GM12878 (cell line): ENCODE results near the gene LGALS3. TPM values are rescaled to one million over a fixed set of nuclear protein-coding genes. Genes with fewer than 3 reads are reported as not detected.

Source experiments
- ATAC-seq: fragments of 200-7000 bp; cut with Tn5 transposase; 3 replicates; pipeline ENCODE4 v1.9.1; 2020; ENCODE audit warnings: mild to moderate bottlenecking, moderate library complexity
- BruUV-seq: library from RNA; stranded (reverse); fragments of 400-500 nt; replicated peaks from 2 replicates; lab custom pipeline; 2021; lab: Mats Ljungman, UMichigan
- CTCF ChIA-PET: fragments of 300-600 bp; sonication (Branson Sonifier 250); formaldehyde crosslinking; extraction: SDS; loops from one replicate; lab custom pipeline; 2021; ENCODE audit warnings: inconsistent platforms; lab: Yijun Ruan, JAX
- POLR2A ChIA-PET: fragments of 350-600 bp; formaldehyde crosslinking; extraction: SDS; loops from one replicate; lab custom pipeline; 2021; ENCODE audit warnings: inconsistent platforms; lab: Charles Lee
- RAD21 ChIA-PET: fragments of 300-600 bp; sonication (Branson Sonifier 250); formaldehyde crosslinking; loops from one replicate; lab custom pipeline; 2023; ENCODE audit warnings: antibody characterized with exemption; ENCODE audit not compliant: unreplicated experiment; lab: Charles Lee
- SMC1A ChIA-PET: fragments of 300-600 bp; sonication (Branson Sonifier 250); formaldehyde crosslinking; loops from one replicate; lab custom pipeline; 2023; ENCODE audit not compliant: unreplicated experiment, uncharacterized antibody; lab: Charles Lee
- DNase-seq: peaks from one replicate; pipeline ENCODE4 v3.0.0-alpha.2; 2011; ENCODE audit warnings: low read depth, low spot score
- FAIRE-seq: peaks from 3 replicates; lab custom pipeline; 2011; peaks lifted over from hg19 to GRCh38; lab: Jason Lieb, UNC
- H2AFZ ChIP-seq: 2 replicates; pipeline ENCODE4 v1.6.0; 2011; ENCODE audit warnings: low read depth, low read length, control low read depth; ENCODE audit not compliant: control insufficient read depth
- H3K27ac ChIP-seq: 2 replicates; pipeline ENCODE4 v1.5.1; 2011; ENCODE audit warnings: control low read depth; ENCODE audit not compliant: control insufficient read depth, insufficient read depth
- H3K27me3 ChIP-seq, 2 experiments: replicated peaks in 1 of 2; 2 replicates each; pipeline versions ENCODE4 v1.6.0 to v1.6.1; 2011; ENCODE audit warnings: low read length in 1 of 2; ENCODE audit not compliant: control insufficient read depth in 2 of 2, insufficient read depth in 2 of 2
- H3K36me3 ChIP-seq, 2 experiments: 2 replicates each; pipeline ENCODE4 v1.5.1; 2011; ENCODE audit warnings: low read length in 1 of 2; ENCODE audit not compliant: control insufficient read depth in 2 of 2, insufficient read depth in 2 of 2
- H3K4me1 ChIP-seq: 2 replicates; pipeline ENCODE4 v1.6.1; 2011; ENCODE audit warnings: mild to moderate bottlenecking, low read length, moderate library complexity, mixed read lengths; ENCODE audit not compliant: control insufficient read depth, insufficient read depth
- H3K4me2 ChIP-seq: 2 replicates; pipeline ENCODE4 v1.6.0; 2011; ENCODE audit warnings: control low read depth; ENCODE audit not compliant: control insufficient read depth, insufficient read depth
- H3K4me3 ChIP-seq: fragments of 200-600 bp; sonication (generic); 2 replicates; pipeline ENCODE4 v1.5.1; 2016
- H3K79me2 ChIP-seq: 2 replicates; pipeline ENCODE4 v1.6.0; 2011; ENCODE audit warnings: low read length; ENCODE audit not compliant: control insufficient read depth, insufficient read depth
- H3K9ac ChIP-seq: 2 replicates; pipeline ENCODE4 v1.8.0; 2011; ENCODE audit warnings: low read length, control low read depth, mixed read lengths; ENCODE audit not compliant: control insufficient read depth, insufficient read depth
- H3K9me3 ChIP-seq: replicated peaks from 3 replicates; pipeline ENCODE4 v1.5.1; 2011; ENCODE audit warnings: mild to moderate bottlenecking, low read length; ENCODE audit not compliant: control insufficient read depth, insufficient read depth
- H4K20me1 ChIP-seq: 2 replicates; pipeline ENCODE4 v1.6.0; 2011; ENCODE audit not compliant: control insufficient read depth, insufficient read depth
- BMI1 ChIP-seq: fragments of 450-650 bp; IDR thresholded peaks from 2 replicates; pipeline ENCODE4 v1.6.1; 2016; ENCODE audit warnings: mild to moderate bottlenecking, moderate library complexity, borderline replicate concordance
- CREB1 ChIP-seq: IDR thresholded peaks from 2 replicates; pipeline ENCODE4 v1.6.1; 2012; ENCODE audit warnings: low read depth, mild to moderate bottlenecking, inconsistent platforms
- FOXM1 ChIP-seq: IDR thresholded peaks from 2 replicates; pipeline ENCODE4 v1.6.1; 2012; ENCODE audit warnings: low read depth, mild to moderate bottlenecking, inconsistent platforms, low read length, moderate library complexity
- IKZF1 ChIP-seq: fragments of 450-650 bp; conservative IDR thresholded peaks from 2 replicates; pipeline ENCODE4 v1.6.1; 2017; ENCODE audit warnings: antibody characterized with exemption, mild to moderate bottlenecking
- IKZF2 ChIP-seq, 2 experiments: fragments of 450-650 bp; IDR thresholded peaks; 2 replicates each; pipeline ENCODE4 v1.6.1; 2017; ENCODE audit warnings: mild to moderate bottlenecking in 2 of 2, moderate library complexity in 2 of 2
- IRF4 ChIP-seq: IDR thresholded peaks from 2 replicates; pipeline ENCODE4 v1.6.1; 2011; ENCODE audit warnings: low read depth, low read length
- MEF2A ChIP-seq: IDR thresholded peaks from 2 replicates; pipeline ENCODE4 v1.6.1; 2011; ENCODE audit warnings: low read depth, mild to moderate bottlenecking, low read length, moderate library complexity; ENCODE audit not compliant: insufficient read depth
- MEF2B ChIP-seq: fragments of 450-650 bp; IDR thresholded peaks from 2 replicates; pipeline ENCODE4 v1.6.1; 2018; ENCODE audit warnings: mild to moderate bottlenecking, moderate library complexity; ENCODE audit not compliant: partially characterized antibody, poor library complexity, severe bottlenecking
- MTA2 ChIP-seq: fragments of 450-650 bp; IDR thresholded peaks from 2 replicates; pipeline ENCODE4 v1.6.1; 2016; ENCODE audit warnings: low read depth, mild to moderate bottlenecking, moderate library complexity
- NFIC ChIP-seq: IDR thresholded peaks from 2 replicates; pipeline ENCODE4 v1.6.1; 2012; ENCODE audit warnings: low read depth, mild to moderate bottlenecking, inconsistent platforms, low read length, moderate library complexity
- NR2F1 ChIP-seq: fragments of 450-650 bp; conservative IDR thresholded peaks from 2 replicates; pipeline ENCODE4 v1.6.1; 2017; ENCODE audit warnings: mild to moderate bottlenecking
- RUNX3 ChIP-seq: IDR thresholded peaks from 2 replicates; pipeline ENCODE4 v1.6.1; 2012; ENCODE audit warnings: low read length, inconsistent platforms
- SIN3A ChIP-seq: IDR thresholded peaks from 2 replicates; pipeline ENCODE4 v1.6.1; 2012; ENCODE audit warnings: low read depth, low read length, improper control_type of control experiment
- TCF12 ChIP-seq: IDR thresholded peaks from 2 replicates; pipeline ENCODE4 v1.6.1; 2011; ENCODE audit warnings: low read depth, mild to moderate bottlenecking, low read length
- ZZZ3 ChIP-seq: IDR thresholded peaks from 2 replicates; pipeline ENCODE4 v1.6.1; 2011; ENCODE audit warnings: low read depth; ENCODE audit not compliant: control insufficient read depth, insufficient read length
- WGBS: methylation state at CpG from one replicate; pipeline ENCODE4 v1.1.6; 2016; ENCODE audit warnings: low lambda C conversion rate; ENCODE audit not compliant: insufficient replicate concordance, insufficient coverage; ENCODE audit errors: missing lambda C conversion rate; 5-methylcytosine and 5-hydroxymethylcytosine counted together
- in situ Hi-C: fragments of 300-500 bp; cut with MboI; formaldehyde crosslinking; loops from 9 replicates; pipeline ENCODE4 v1.14.3; 2018; ENCODE audit warnings: mixed read lengths
- intact Hi-C: fragments of 100-400 bp; cut with micrococcal nuclease; formaldehyde crosslinking; loops from one replicate; pipeline ENCODE4 v1.14.2; 2022; ENCODE audit not compliant: unreplicated experiment
- polyA plus RNA-seq, 11 experiments: library from polyadenylated mRNA; depleted of rRNA in 4 of 11; unstranded in 6 of 11; stranded (reverse) in 5 of 11; fragments of >200 nt; fragmentation: Nextera tagmentation in 4 of 11; fragmentation: Illumina TruSeq in 1 of 11; extraction: Ambion mirVana in 4 of 11; extraction: Trizol in 1 of 11; gene quantifications; 1 replicate in 1 of 11; 2 replicates in 10 of 11; pipeline versions ENCODE4 v1.2.1 to v1.2.3, GENCODE V29; 2011 to 2016; ENCODE audit warnings: inconsistent platforms in 2 of 11, missing spikeins in 2 of 11, low read depth in 1 of 11
- total RNA-seq, 4 experiments: library from RNA; depleted of rRNA in 3 of 4; stranded (reverse); fragments of >200 nt in 3 of 4; fragmentation: Illumina TruSeq in 1 of 4; extraction: Trizol in 1 of 4; gene quantifications; 2 replicates each; pipeline versions ENCODE4 v1.2.1 to v1.2.3, GENCODE V29; 2013 to 2021
- TF ChIP-seq, protein P1 (sequence below): IDR thresholded peaks from 2 replicates; pipeline ENCODE4 v1.6.1; 2011; ENCODE audit warnings: borderline replicate concordance, low read depth, mild to moderate bottlenecking, moderate library complexity, low read length; ENCODE audit not compliant: insufficient read depth, poor library complexity, severe bottlenecking
- TF ChIP-seq, protein P2 (sequence below): fragments of 450-650 bp; IDR thresholded peaks from 2 replicates; pipeline ENCODE4 v1.6.1; 2014; ENCODE audit warnings: mild to moderate bottlenecking
- TF ChIP-seq, protein P3 (sequence below): IDR thresholded peaks from 2 replicates; pipeline ENCODE4 v1.6.1; 2012; ENCODE audit warnings: low read length, inconsistent platforms
- TF ChIP-seq, protein P4 (sequence below): fragments of 450-650 bp; IDR thresholded peaks from 2 replicates; pipeline ENCODE4 v1.6.1; 2017; ENCODE audit warnings: mild to moderate bottlenecking, low read depth, inconsistent platforms; ENCODE audit not compliant: poor library complexity, severe bottlenecking

Gene LGALS3
- total and polyA plus RNA-seq, 10 of the 15 experiments (the other 5 are each of a cell fraction or from before 2014, with no cell fraction given) = 1.5 to 34.2 (median 18.4) TPM

DNA sequence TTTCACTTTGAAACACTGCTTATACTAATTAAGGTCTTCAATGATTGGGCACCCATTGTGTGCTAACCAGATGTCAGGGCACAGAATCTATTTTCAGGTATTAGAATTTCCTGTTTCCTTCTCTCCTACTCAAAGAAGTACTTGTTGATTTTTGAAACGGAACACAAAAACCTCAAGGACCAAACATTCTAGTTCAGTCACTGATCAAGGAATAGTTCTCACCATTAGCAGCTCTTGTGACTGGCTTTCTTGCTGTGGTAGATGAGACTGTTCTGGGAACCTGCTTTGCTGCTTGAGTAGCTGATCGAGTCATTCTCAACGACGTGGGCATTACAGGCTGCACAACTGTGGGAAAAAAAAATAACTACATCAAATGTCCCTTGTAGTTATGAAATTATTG lies 51.4 kb downstream of the LGALS3 start:
- Histone ChIP-seq H3K4me3 (no peak overlapping the region), H3K36me3 (peaks cover 0 to 17% of the 10 kb centered on the region in 2 experiments; a peak in 2 of 4 replicates), H2AFZ (peak overlapping the region; percentile 52), H3K27ac (peak overlapping the region; percentile 67), H3K4me1 (peaks cover 16% of the 10 kb centered on the region), H4K20me1 (no peaks in the 10 kb centered on the region), H3K4me2 (peak overlapping the region; percentile 3; the same call in 1 of the 2 replicates), H3K9ac (no peak overlapping the region; the same call in 1 of the 2 replicates), H3K79me2 (peaks cover 7% of the 10 kb centered on the region), H3K9me3 (no peaks in the 10 kb centered on the region), H3K27me3 (no peaks in the 10 kb centered on the region)
- ChIA-PET SMC1A (interaction anchor here (1.4 kb wide), 1 partner anchor 23 kb away, joined by 5 read pairs; no protein-coding TSS in a partner anchor), CTCF (interaction anchor here (1.4 kb wide), 3 partner anchors 10 to 27 kb away, joined by 3 read pairs; no protein-coding TSS in a partner anchor), POLR2A (interaction anchor here (0.5 to 1.1 kb wide), 3 partner anchors 10 to 163 kb away, joined by 3 to 7 read pairs (median 5); no protein-coding TSS in a partner anchor), RAD21 (interaction anchor here (0.6 kb wide), 1 partner anchor 81 kb away, joined by 3 read pairs; no protein-coding TSS in a partner anchor)
- peak; percentile 94 for FAIRE-seq
- intact Hi-C loops (no loop called here), in situ Hi-C loops (no loop called here)
- DNase-seq = peak; percentile 98
- no TSS peak for BruUV-seq
- no peak for TF ChIP-seq BMI1
- TF ChIP-seq, protein P1, sequence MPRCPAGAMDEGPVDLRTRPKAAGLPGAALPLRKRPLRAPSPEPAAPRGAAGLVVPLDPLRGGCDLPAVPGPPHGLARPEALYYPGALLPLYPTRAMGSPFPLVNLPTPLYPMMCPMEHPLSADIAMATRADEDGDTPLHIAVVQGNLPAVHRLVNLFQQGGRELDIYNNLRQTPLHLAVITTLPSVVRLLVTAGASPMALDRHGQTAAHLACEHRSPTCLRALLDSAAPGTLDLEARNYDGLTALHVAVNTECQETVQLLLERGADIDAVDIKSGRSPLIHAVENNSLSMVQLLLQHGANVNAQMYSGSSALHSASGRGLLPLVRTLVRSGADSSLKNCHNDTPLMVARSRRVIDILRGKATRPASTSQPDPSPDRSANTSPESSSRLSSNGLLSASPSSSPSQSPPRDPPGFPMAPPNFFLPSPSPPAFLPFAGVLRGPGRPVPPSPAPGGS = peak; percentile 77
- 0 out of 2 replicates have a peak, but pooled peaks have one; percentile 17 for TF ChIP-seq IKZF1
- TF ChIP-seq NR2F1 = no peak
- TF ChIP-seq TCF12 = peak; percentile 64; the same call in 1 of the 2 replicates
- TF ChIP-seq IKZF2 (IDR thresholded peaks at IDR 0.05) = peak; percentile 36 to 51; a peak in 3 of 4 replicates
- peak; percentile 77 for TF ChIP-seq MEF2B
- TF ChIP-seq NFIC = peak; percentile 60
- TF ChIP-seq SIN3A = no peak
- peak; percentile 84 for TF ChIP-seq MEF2A
- TF ChIP-seq, protein P2, sequence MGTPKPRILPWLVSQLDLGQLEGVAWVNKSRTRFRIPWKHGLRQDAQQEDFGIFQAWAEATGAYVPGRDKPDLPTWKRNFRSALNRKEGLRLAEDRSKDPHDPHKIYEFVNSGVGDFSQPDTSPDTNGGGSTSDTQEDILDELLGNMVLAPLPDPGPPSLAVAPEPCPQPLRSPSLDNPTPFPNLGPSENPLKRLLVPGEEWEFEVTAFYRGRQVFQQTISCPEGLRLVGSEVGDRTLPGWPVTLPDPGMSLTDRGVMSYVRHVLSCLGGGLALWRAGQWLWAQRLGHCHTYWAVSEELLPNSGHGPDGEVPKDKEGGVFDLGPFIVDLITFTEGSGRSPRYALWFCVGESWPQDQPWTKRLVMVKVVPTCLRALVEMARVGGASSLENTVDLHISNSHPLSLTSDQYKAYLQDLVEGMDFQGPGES = no peak
- TF ChIP-seq, protein P3, sequence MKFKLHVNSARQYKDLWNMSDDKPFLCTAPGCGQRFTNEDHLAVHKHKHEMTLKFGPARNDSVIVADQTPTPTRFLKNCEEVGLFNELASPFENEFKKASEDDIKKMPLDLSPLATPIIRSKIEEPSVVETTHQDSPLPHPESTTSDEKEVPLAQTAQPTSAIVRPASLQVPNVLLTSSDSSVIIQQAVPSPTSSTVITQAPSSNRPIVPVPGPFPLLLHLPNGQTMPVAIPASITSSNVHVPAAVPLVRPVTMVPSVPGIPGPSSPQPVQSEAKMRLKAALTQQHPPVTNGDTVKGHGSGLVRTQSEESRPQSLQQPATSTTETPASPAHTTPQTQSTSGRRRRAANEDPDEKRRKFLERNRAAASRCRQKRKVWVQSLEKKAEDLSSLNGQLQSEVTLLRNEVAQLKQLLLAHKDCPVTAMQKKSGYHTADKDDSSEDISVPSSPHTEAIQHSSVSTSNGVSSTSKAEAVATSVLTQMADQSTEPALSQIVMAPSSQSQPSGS = peak; percentile 84
- TF ChIP-seq, protein P4, sequence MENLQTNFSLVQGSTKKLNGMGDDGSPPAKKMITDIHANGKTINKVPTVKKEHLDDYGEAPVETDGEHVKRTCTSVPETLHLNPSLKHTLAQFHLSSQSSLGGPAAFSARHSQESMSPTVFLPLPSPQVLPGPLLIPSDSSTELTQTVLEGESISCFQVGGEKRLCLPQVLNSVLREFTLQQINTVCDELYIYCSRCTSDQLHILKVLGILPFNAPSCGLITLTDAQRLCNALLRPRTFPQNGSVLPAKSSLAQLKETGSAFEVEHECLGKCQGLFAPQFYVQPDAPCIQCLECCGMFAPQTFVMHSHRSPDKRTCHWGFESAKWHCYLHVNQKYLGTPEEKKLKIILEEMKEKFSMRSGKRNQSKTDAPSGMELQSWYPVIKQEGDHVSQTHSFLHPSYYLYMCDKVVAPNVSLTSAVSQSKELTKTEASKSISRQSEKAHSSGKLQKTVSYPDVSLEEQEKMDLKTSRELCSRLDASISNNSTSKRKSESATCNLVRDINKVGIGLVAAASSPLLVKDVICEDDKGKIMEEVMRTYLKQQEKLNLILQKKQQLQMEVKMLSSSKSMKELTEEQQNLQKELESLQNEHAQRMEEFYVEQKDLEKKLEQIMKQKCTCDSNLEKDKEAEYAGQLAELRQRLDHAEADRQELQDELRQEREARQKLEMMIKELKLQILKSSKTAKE = peak; percentile 16
- peak; percentile 80 for TF ChIP-seq MTA2
- no peak for TF ChIP-seq ZZZ3
- 0 out of 2 replicates have a peak, but pooled peaks have one; percentile 15 for TF ChIP-seq FOXM1
- 0 out of 2 replicates have a peak, but pooled peaks have one; percentile 16 for TF ChIP-seq CREB1
- TF ChIP-seq RUNX3 = peak; percentile 77
- 0 out of 2 replicates have a peak, but pooled peaks have one; percentile 21 for TF ChIP-seq IRF4
- ATAC-seq = peak; percentile 94
- 0% methylated on average over 4 of the region's 4 CpGs for WGBS
